GM19240 (cell line): ENCODE results near the gene TBC1D14.

Experiments
- DNase-seq: peaks from one replicate; pipeline ENCODE4 v3.0.0; 2011; ENCODE audit warnings: low spot score; ENCODE audit not compliant: insufficient read length

TBC1D14 gene

DNA sequence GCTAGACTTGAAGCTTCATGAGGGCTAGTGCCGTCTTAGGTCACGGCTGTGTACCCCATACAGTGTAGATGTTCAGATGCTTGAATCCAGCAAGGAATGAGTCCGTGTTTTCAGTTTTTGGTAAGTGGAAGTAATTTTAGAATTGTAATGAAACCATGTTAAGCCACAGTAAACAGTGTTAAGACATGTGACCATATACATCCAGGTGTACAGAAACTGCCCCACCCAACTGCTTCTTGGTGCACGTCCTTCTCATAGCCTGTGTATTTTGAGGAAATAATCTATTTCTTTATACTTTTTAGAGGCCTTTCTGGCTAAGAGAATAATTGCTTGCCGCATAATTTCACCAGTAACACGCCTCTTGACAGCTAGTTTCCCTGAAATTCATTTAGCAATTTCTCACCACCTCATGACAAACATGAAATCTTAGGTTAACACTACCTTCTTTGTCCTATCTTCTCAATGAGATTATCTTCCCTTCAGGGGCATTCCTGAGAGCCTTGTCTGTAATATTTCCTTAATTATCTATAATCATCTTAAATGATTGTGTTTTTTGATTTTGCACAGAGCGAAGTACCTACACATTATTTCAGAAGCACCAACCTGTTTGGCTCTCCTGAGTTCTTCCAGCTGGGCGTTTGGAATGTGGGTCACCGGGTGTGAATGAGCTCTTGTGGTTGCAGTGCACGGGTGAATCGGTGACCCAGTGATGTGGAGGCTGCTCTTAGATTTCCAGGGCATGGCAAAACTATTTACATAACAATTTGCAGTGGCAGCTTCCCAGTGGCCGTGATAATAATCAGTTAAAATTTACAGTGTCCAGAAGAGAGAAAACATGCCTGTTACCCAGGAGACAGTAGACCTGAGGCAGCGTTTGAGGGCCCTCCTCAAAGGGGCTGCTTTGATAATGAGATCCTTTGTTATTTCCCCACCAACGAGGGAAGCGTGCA lies 83.4 kb downstream of the TBC1D14 start:
- DNase-seq, result no peak

GRCh38 chr4:6996481-6996880 lies 86.9 kb downstream of the TBC1D14 start:
- no peak for DNase-seq

DNA sequence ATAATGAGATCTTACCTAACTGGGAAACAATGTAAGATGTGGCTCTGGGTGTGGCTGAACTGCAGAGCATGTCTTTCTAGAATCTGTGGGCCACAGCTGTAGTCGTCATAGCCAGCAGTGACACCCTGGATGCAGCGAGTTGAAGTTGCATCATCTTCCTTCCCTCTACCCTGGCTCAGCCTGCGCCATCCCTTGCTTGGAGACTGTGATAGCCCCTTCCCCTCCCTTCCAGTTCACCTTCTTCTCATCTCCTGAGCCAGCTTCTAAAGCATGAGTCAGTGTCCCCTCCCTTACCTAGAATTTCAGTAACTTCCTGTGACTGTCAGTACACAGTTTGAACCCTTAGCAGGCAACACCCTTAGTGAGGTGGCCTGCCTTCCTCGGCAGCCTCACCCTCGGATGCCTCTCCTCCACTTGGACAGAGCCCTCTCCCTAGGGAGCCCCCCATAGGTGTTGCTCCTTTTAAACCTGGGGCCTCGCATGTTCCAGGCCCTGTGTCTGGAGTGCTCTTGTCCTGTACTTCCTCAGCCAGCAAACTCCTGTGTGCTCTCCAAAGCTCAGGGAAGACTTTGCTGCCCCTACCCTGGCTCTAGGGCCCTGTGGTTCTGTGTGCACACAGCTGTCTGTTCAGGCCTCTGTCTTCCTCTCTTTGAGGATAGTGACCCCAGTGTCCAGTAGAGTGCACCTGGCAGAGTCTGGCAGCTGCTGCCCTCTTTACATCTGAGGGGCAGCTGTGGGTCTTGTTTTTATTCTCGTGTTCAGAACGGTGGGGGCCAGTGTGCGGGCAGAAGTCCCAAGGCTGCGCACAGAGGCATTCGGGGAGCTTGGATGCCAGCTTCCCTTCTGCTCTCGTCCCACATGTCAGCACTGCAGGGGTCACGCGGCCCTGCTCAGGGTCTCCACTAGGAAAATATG lies 89.8 kb downstream of the TBC1D14 start:
- no peak for DNase-seq

DNA sequence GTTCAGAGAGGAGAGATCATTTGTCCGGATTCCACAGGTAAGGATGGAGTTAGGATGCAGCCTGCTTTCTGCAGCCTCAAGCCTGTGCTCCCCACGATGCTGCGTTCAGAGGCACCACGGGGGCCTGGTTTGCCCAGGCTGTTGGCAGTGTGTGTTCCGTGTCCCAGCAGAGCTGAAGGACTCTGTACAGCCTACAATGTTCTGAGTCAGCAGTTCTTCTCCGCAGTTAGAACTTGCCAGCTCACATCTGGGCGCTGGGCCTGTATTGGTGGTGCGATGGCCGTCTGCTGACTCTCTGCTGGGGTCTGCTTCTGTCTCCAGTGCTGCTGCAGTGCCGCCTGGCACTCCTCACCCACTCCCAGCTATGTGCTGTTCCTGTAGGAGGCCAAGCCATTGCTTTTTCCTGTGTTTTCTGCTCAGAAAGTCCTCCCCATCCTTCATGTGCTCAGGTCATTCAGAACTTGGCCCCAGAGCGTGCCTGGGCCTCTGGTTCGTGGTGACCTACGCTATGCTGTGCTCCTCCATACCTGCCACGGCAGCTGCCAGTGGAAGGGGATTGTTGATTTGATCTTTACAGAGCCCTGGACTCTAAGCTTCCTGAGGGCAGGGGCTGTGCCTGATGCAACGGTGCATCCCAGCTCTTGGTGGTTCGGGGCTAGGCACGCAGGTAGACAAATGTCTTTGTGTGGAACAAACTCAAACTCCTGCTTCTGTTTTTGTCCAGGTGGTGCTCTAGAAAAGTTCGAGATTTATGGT lies 91.0 kb downstream of the TBC1D14 start:
- no peak for DNase-seq

- no peak for DNase-seq
Observed at GRCh38 chr4:7001271-7001670, 91.6 kb downstream of the TBC1D14 start.

- no peak for DNase-seq
Observed at GRCh38 chr4:7002336-7002735, 92.7 kb downstream of the TBC1D14 start.

DNA sequence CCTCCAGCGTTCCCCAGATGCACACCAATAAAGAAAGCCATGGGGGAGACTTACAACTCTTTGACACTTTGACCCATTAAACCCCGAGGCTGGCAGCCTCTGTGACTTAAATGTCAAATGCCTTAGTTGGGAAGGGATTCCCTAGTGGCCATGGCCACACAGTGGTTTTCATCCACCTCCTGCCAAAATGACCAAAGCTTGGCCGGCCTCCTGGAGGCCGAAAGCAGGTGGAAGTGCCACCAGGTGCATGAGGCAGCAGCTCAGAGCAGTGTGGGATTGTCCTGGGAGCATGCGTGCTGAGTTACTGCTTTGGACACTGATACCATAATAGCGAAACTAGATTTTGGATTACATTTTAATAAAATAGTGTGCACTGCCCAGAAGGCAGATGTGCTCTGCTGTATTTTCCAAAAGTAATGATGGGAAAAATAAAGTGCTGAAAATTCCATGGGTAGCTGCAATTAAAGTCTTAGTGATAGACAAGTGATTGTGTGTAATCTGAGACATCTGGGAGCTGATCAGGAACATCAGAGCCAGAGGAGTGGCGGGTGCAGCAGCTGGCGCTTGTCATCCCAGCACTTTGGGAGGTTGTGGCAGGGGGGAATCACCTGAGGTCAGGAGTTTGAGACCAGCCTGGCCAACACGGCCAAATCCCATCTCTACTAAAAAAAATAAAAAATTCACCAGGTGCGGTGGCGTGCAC lies 93.7 kb downstream of the TBC1D14 start:
- DNase-seq, result no peak

DNA sequence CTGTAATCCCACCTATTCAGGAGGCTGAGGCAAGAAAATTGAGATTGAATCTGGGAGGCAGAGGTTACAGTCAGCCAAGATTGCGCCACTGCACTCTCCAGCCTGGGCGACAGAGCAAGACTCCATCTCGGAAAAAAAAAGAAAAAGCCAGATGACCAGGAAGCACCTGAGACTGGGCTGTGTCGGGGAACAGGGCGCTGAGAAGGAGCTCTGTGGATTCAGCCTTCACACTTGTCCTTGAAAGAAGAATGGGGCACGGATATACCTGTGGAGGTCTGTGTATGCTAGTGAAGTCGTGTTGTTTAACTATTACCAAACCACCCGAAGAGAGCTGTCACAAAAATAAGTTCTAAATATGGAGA lies 94.2 kb downstream of the TBC1D14 start:
- DNase-seq, result no peak

GRCh38 chr4:7004331-7004730 lies 94.7 kb downstream of the TBC1D14 start:
- no peak for DNase-seq

GRCh38 chr4:7005571-7005970 lies 95.9 kb downstream of the TBC1D14 start:
- no peak for DNase-seq

GRCh38 chr4:7006411-7006810 lies 96.8 kb downstream of the TBC1D14 start:
- no peak for DNase-seq

DNA sequence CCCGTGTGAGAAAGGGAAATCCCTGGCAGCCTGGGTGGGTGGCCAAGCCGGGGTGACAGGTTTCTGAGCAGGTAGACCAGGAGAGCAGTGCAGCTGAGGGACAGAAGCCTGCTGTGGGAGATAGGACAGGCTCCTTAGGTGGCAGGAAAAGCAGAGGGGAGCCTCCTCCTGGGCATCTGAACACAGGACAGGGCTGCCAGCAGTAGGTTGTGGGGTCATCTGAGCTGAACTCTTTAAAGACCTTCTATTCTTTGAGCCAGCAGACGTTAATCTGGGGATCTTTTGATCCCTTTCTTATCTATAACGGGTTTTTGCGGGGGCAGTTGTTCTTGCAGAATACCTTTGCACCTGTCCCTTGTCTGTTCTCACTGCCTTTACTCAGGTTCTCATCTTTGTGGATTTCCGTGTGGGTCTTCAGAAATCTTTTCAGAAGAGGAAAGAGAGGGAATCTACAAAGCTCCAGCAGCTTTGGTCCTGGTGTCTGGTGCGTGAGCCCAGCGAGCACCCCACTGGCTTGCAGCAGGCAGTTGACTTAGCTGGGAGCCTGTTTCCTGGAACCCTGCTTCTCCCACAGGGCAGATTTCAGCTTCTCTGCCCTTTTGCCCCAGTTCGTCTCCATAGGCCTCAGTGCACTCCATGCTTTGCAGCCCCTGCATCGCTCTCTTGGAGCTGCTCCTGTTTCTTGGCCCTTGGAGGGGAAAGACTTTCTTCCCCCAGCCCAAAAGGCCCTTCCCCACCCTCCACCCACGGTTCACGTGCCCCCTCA lies 97.7 kb downstream of the TBC1D14 start:
- DNase-seq, result no peak

DNA sequence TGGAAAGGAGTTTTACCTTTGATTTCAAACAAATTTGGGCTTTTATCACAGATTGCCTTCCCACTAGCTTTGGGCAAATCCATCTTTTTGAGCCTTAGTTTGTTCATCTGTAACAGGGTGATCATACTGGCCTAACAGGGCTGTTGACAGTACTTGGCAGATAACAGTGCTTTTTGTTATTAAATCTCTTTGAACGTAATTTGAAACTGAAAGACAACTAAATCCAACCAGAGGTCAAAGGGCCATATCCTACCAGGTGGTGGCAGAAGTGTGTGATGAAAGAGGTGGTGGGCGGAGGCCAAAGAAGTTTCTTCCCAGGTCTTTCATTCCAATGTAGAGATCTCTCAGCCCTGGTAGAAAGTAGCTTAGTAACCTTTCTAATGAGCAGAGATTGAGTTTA lies 98.3 kb downstream of the TBC1D14 start:
- no peak for DNase-seq

GRCh38 chr4:7009564-7009963 lies 99.9 kb downstream of the TBC1D14 start:
- no peak for DNase-seq

GRCh38 chr4:7013175-7013574 lies 103.5 kb downstream of the TBC1D14 start:
- no peak for DNase-seq

DNA sequence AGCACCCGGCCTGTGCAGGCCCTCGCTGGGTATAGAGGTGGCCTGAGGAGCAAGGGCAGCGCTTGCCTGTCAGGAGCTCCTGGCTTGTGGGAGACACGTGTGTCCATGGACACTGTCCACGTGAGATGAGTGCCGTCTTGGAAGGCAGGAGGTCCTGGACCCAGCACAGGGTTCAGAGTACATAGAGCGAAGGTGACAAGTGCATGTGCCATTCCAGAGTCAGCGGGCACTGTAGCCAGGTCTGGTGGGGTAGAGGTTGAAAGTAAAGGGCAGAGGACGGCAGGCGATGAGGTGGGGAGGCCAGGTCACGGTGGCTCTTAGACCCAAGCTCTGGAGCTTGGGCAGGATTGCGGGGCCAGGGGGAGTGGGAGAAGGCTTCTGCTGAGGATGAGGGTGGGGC lies 105.2 kb downstream of the TBC1D14 start:
- no peak for DNase-seq

DNA sequence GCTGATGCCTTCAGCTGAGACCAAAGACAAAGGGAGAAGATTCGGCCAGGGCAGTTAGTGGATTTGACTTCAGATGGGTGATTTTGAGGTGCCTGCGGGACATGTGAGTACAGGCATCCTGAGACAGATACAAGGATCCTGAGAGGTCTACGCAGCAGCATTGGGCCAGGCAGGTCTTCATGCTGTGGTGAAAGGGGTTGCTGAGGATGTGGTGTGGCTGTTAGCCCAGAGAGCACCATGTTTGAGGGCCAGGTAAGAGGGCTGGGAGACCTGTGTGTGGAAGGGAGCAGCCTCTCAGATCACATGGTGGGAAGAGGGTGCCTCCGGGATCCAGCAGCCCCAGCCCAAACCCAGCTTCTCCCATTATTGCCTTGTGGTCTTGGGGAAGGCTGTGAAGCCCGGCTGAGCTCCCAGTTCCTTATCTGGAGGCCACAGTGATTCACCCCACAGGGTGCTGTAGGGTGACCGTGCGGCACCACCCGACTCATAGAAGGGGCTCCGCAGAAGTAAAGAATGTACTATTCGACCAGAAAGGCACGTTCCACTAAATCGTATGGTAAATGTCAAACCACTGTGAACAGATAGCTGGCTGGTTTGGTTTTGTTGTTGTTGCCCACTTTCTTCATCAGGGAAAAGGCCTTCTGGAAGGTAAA lies 105.9 kb downstream of the TBC1D14 start:
- DNase-seq, result no peak

- no peak for DNase-seq
Observed at GRCh38 chr4:7016086-7016485, 106.5 kb downstream of the TBC1D14 start.

- no peak for DNase-seq
Observed at GRCh38 chr4:7016512-7016911, 106.9 kb downstream of the TBC1D14 start.
